Activated CD4-positive, alpha-beta T cell treated with anti-CD3 and anti-CD28 coated beads, Interleukin-2, amount 10 ng/mL, durations not matched to agents 24 days and 14 days (primary cell): ENCODE results near the gene PSPC1. TPM values are rescaled to one million over a fixed set of nuclear protein-coding genes. Genes with fewer than 3 reads are reported as not detected.

ENCODE experiments used
- DNase-seq: peaks from one replicate; pipeline ENCODE4 v3.0.0; 2022
- H3K27ac Mint-ChIP-seq: one replicate; pipeline ENCODE4 v1.8.0; 2022; ENCODE audit warnings: mild to moderate bottlenecking, mixed read lengths
- H3K27me3 Mint-ChIP-seq: one replicate; pipeline ENCODE4 v1.8.0; 2022; ENCODE audit warnings: mixed read lengths
- H3K36me3 Mint-ChIP-seq: one replicate; pipeline ENCODE4 v1.8.0; 2022; ENCODE audit warnings: low read depth, mild to moderate bottlenecking, mixed read lengths
- H3K4me1 Mint-ChIP-seq: one replicate; pipeline ENCODE4 v1.8.0; 2021; ENCODE audit warnings: mixed read lengths
- H3K4me3 Mint-ChIP-seq: one replicate; pipeline ENCODE4 v1.8.0; 2022; ENCODE audit warnings: mild to moderate bottlenecking, moderate library complexity, mixed read lengths
- H3K9me3 Mint-ChIP-seq: one replicate; pipeline ENCODE4 v1.8.0; 2021; ENCODE audit warnings: mixed read lengths
- intact Hi-C: fragments of 100-400 bp; cut with micrococcal nuclease; formaldehyde crosslinking; loops from one replicate; pipeline ENCODE4 v1.15.1; 2023
- total RNA-seq: library from RNA; stranded (reverse); gene quantifications from 2 replicates; pipeline ENCODE4 v1.2.3, GENCODE V29; 2022

The PSPC1 gene
- total RNA-seq, 1 donor from 2014 or later, result 71.8 TPM

DNA sequence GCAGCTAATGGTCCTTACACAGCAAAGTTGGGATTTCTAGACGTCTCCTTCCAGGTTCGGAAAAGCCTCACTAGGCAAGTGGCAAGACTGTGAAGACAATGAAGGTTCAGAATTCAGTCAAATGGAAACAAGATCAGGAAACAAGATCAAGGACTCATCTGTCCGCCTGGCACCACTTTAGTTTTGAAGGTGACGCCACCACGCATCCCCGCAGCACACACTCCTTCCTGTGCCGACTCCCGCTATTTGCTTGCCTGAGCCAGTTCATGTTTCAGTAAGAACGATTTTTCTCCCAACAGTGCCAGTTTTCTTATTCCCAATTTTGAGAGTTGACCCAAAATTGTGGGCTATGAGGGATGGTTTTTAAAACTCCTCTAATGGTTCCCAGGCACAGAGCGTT lies 107.8 kb downstream of the PSPC1 start:
- H3K4me3 Mint-ChIP-seq, result no peak overlapping the region
- H3K9me3 Mint-ChIP-seq, result no peaks in the 10 kb centered on the region
- peak overlapping the region; percentile 32 for H3K27ac Mint-ChIP-seq
- DNase-seq, result no peak
- H3K27me3 Mint-ChIP-seq, result no peaks in the 10 kb centered on the region
- H3K36me3 Mint-ChIP-seq, result peaks cover 47% of the 10 kb centered on the region
- intact Hi-C loops, result no loop called here
- peaks cover 5% of the 10 kb centered on the region for H3K4me1 Mint-ChIP-seq

DNA sequence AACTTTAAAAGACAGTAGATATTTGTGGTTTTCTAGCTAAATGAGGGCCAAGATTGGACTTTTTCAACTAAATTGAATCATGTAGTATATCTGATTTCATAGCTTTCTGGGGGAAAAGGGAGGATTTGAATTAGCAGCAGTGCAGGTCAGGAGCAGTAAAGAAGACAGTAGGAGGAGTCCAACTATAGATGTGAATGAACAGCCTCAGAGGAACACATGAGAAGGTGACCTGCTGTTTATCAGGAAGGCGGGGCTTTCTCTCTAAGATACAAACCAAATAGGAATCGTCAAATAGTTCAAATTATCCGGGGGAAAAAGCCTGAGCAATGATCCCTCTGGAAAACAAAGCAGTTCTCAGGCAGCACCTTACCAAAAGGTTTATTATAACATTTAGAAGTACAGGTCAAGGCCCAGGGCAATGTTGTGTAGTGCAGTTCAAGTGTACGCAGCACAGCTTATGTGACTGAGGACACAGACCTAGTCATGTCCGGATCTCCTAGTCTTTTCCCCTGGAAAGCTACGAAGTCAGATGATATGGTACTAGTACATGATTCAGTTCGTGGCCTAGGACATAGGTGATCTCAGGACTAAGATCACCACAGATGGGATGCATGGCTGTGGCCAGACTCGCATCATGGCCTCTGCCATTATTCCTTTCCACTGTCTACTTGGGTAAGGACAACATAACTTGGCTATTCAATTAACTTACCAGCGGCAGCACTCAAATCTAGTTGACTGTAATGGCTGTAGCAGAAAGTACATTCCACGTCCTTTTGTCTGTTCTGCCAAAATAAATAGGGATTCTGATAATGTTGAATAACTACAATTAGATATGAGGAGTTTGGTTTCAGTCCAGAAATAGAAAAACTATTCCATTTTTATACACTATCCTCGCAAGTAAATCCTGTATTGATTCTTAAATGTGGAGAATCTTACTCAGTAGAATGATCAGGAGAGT lies 109.0 kb downstream of the PSPC1 start:
- Mint-ChIP-seq H3K9me3 (no peaks in the 10 kb centered on the region), H3K27me3 (no peaks in the 10 kb centered on the region), H3K4me3 (no peak overlapping the region), H3K36me3 (peaks cover 57% of the 10 kb centered on the region), H3K4me1 (peaks cover 5% of the 10 kb centered on the region), H3K27ac (no peak overlapping the region)
- intact Hi-C loops, result no loop called here
- DNase-seq, result no peak

DNA sequence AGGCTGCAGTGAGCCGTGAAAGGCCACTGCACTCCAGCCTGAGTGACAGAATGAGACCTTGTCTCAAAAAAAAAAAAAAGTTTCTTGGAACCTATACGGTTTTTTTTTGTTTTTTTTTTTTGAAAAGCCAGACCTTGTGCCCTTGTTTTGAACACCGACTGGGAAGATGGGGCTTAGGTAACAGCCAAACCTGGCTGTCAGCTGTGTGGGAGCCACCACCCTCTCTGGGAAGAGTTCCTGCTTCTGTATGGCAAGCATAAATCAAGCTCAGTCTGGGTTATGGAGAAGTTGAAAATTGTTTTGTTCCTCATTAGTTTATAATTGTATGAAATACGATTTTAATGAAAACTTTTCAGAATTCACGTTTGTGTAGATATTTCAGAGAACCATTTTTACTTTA lies 109.8 kb downstream of the PSPC1 start:
- no peak for DNase-seq
- H3K27ac Mint-ChIP-seq, result no peak overlapping the region
- H3K4me3 Mint-ChIP-seq, result no peak overlapping the region
- H3K36me3 Mint-ChIP-seq, result peaks cover 64% of the 10 kb centered on the region
- H3K9me3 Mint-ChIP-seq, result no peaks in the 10 kb centered on the region
- no peaks in the 10 kb centered on the region for H3K27me3 Mint-ChIP-seq
- intact Hi-C loops, result no loop called here
- peaks cover 5% of the 10 kb centered on the region for H3K4me1 Mint-ChIP-seq

DNA sequence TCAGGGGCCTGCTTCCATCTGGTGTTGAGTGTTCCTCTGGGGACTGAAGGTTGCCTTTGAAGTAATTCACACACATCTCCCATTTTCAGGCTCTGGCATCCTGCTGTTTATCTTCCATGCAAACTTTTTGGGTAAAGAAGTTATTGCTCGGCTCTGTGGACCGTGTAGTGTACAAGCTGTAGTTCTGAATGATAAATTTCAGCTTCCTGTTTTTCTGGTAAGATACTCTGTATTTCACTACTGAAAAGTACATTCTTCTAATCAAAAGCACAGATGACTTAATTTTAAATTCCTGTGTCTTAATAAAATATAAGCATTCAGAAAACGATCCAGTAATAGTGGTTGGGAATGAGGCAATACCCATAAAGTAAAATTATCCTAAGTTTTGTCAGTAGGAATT lies 112.6 kb downstream of the PSPC1 start:
- Mint-ChIP-seq H3K4me3 (no peak overlapping the region), H3K36me3 (peaks cover 68% of the 10 kb centered on the region), H3K27ac (no peak overlapping the region), H3K27me3 (no peaks in the 10 kb centered on the region), H3K9me3 (no peaks in the 10 kb centered on the region), H3K4me1 (no peaks in the 10 kb centered on the region)
- intact Hi-C loops, result no loop called here
- DNase-seq, result no peak

DNA sequence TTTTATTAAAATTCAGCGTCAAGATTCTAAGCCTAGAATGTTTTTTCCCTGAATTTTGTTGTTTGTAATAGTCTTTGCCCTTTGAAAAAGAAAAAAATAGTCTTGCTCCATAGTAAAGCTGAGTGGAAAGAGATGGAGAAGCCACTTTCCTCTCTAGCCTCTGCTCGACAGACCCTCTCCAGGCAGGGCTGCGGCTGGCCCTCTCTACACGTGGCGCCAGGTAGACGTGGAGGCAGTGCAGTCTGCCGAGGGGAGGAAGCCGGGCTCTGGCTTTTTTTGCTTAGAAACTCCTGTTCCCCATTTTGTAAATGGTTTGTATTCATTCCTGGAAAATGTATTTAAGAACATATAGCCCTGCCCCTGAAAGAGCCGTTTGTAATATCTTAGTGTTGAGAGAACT lies 114.0 kb downstream of the PSPC1 start:
- H3K9me3 Mint-ChIP-seq, result no peaks in the 10 kb centered on the region
- peaks cover 71% of the 10 kb centered on the region for H3K36me3 Mint-ChIP-seq
- H3K27me3 Mint-ChIP-seq, result no peaks in the 10 kb centered on the region
- DNase-seq, result no peak
- no peak overlapping the region for H3K27ac Mint-ChIP-seq
- intact Hi-C loops, result no loop called here
- H3K4me3 Mint-ChIP-seq, result no peak overlapping the region
- H3K4me1 Mint-ChIP-seq, result peaks cover 6% of the 10 kb centered on the region

DNA sequence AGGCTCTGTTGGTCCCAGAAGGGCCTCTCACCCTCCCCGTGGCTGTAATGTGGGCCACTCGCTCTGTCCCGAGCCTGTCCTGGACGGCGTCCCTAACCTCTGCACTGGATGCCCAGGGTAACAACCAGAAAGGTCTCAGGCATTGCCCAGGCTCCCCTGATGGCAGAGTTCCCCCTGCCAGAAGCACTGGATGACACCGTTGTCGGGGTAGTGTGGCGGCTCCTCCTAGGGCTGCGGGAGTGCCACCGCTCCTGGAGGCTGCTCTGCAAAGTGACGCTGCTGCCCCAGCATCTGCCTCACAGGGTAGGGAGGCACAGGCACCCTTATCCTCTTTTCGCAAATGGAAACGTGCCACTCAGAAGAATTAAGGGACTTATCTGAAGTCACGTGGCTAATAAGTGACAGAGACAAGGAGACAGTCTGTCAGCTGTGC lies 117.3 kb downstream of the PSPC1 start:
- Mint-ChIP-seq H3K4me3 (no peak overlapping the region), H3K27me3 (no peaks in the 10 kb centered on the region), H3K9me3 (no peaks in the 10 kb centered on the region), H3K4me1 (peaks cover 6% of the 10 kb centered on the region), H3K36me3 (peaks cover 74% of the 10 kb centered on the region), H3K27ac (no peak overlapping the region)
- no peak for DNase-seq
- intact Hi-C loops, result no loop called here

DNA sequence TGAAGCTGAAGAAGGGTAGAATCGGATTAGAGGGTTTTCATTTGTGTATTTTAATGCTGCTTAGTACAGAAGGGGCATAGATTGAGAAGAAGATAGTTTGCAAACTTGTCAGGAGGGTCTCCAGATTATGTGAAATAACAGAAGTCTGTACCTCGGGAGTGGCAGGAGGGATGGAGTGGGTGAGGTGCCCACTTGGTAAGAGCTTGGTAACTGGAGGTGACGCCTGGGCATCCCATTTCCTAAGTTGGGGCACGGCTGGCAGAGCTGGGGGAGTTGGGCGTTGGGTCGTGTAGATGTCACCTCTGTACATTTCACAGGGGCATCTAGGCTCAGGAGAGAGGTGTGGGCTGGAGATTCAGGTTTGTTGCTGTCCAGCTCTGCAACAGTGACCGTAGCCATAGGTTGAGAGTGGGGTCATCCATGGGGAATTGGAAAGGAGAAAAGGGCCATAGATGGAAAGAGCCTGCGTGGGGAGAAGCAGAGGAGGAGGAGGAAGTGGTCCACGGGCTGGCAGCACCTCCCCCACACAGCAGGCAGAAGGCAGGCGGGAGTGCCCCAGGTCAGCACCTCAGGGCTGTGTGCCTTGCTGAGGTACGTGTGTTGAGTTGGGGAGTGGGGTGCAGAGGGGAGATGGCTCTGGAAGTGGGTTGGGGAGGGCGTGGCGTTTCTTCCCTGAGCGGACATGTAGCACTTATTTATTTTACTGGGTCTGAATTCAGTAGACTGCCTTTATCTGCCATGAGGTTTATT lies 118.1 kb downstream of the PSPC1 start:
- Mint-ChIP-seq H3K4me3 (no peak overlapping the region), H3K27ac (peak overlapping the region; percentile 55), H3K9me3 (no peaks in the 10 kb centered on the region), H3K36me3 (peaks cover 71% of the 10 kb centered on the region), H3K4me1 (peaks cover 6% of the 10 kb centered on the region), H3K27me3 (no peaks in the 10 kb centered on the region)
- DNase-seq, result no peak
- intact Hi-C loops, result no loop called here

DNA sequence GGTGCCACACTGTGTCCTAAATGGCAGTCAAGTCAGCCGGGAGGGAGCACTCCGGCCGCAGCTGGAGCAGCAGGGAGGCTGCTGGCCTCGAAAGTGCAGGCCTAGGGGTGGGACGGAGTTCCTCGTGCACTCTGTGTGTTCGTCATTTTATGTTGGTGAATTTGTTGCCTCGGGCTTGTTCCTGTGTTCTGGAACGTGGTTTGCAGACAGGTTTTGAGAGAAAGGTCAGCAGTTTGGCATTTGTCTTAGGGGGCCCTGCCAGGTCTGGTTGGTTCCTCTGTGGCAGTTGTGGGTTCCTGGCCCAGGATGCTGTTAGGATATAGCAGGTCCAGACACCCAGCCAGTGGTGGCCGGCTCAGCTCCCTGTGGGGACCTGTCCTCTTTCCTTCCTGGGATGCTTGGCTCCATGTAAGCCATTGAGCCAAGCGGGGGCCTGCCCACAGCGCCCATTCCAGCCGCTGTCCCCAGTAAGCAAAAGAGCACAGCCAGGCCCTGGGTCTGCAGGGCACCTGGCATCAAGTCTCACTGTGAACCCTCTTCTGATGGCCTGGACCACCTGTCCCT lies 119.2 kb downstream of the PSPC1 start:
- Mint-ChIP-seq H3K4me1 (peaks cover 6% of the 10 kb centered on the region), H3K27me3 (no peaks in the 10 kb centered on the region), H3K27ac (no peak overlapping the region), H3K9me3 (peaks cover 3% of the 10 kb centered on the region), H3K4me3 (no peak overlapping the region), H3K36me3 (peaks cover 70% of the 10 kb centered on the region)
- intact Hi-C loops, result no loop called here
- DNase-seq, result no peak

DNA sequence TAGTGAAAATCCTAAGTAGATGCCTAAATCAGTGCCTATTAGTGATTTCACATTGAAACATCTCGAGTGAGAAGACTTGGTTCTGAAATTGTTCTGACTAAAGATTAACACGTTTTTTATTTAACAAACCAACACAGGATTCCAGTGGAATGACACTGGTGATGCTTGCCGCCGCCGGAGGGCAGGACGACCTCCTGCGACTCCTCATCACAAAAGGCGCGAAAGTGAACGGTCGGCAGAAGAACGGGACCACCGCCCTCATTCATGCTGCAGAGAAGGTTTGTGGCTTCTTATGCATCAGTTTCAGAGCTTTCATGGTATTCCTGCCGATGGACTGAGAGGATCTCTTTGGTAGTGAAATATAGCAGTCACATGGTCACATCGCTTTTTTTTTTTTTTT lies 121.2 kb downstream of the PSPC1 start:
- H3K9me3 Mint-ChIP-seq, result peaks cover 3% of the 10 kb centered on the region
- H3K4me1 Mint-ChIP-seq, result peaks cover 8% of the 10 kb centered on the region
- intact Hi-C loops, result no loop called here
- no peaks in the 10 kb centered on the region for H3K27me3 Mint-ChIP-seq
- no peak overlapping the region for H3K27ac Mint-ChIP-seq
- no peak overlapping the region for H3K4me3 Mint-ChIP-seq
- H3K36me3 Mint-ChIP-seq, result peaks cover 63% of the 10 kb centered on the region
- no peak for DNase-seq

DNA sequence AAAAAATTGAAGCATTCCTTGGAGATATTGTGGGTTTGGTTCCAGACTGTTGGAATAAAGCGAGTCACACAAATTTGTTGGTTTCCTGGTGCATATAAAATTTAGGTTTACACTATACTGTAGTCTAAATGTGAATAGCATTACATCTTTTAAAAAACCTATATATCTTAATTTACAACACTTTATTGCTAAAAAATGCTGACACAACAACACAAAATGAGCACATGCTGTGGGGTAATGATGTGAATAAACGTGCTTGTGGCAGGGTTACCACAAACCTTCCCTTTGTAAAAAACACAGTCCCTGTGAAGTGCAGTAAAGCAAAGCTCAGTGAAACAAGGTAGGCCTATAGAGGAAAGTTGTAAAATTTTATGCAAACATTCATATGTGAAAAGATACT lies 121.6 kb downstream of the PSPC1 start:
- H3K4me3 Mint-ChIP-seq, result no peak overlapping the region
- peaks cover 8% of the 10 kb centered on the region for H3K4me1 Mint-ChIP-seq
- intact Hi-C loops, result no loop called here
- H3K27ac Mint-ChIP-seq, result no peak overlapping the region
- no peak for DNase-seq
- peaks cover 60% of the 10 kb centered on the region for H3K36me3 Mint-ChIP-seq
- H3K27me3 Mint-ChIP-seq, result no peaks in the 10 kb centered on the region
- peaks cover 3% of the 10 kb centered on the region for H3K9me3 Mint-ChIP-seq

DNA sequence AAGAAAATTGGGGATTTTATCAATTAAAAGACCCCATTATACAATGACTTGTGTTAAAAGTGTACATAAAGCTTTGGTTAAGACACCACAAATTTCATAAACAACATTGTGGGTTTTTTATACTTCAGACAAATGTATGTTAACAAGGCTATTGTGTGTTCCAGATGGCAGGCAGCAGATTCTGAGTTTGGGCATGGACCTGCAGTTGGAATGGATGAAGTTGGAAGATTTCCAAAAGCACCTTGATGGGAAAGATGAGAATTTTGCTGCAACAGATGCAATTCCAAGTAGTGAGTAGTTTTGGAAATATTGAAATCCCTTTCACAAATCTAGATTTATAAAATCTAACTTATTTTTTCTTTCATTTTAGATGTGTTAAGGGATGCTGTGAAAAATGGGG lies 123.9 kb downstream of the PSPC1 start:
- H3K4me1 Mint-ChIP-seq, result peaks cover 2% of the 10 kb centered on the region
- H3K27ac Mint-ChIP-seq, result no peak overlapping the region

DNA sequence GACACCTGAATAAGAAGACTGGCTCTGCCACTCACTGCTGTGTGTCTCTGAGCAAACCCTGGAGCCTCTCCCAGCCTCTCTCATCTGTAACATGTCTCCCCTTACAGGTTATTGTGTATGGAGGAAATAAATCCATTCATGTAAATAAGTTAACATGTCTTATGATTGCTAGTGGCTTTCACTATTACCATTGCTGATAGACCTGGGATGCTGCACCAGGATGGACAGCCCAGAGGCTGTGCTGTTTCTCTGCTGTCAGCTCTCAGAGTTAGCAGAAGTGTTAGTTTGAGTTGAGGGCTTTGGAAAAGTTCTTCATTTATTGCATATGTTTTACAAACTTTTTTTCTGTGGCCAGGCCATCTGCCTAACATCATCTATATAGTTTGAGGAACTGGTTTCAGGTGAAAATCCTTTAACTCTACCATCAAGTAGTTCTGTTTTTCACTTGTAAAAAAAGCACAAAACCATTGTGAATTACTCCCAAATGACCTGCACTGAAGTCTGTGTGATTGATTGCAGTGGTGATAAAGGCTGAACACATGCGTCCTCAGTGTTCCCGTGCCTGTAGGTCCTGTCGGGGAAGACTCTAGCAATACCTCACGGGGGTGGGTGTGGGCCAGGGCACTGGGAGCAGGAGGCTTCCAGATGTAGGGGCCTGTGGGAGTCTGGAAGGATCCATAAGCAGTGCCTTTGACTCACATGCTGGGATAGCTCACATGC lies 124.7 kb downstream of the PSPC1 start:
- Mint-ChIP-seq H3K4me1 (peaks cover 2% of the 10 kb centered on the region), H3K27me3 (no peaks in the 10 kb centered on the region), H3K9me3 (peaks cover 3% of the 10 kb centered on the region), H3K36me3 (peaks cover 54% of the 10 kb centered on the region), H3K27ac (no peak overlapping the region), H3K4me3 (no peak overlapping the region)
- DNase-seq, result no peak
- intact Hi-C loops, result no loop called here

More for the DNA sequence above, 123.9 kb downstream of the PSPC1 start:
- H3K36me3 Mint-ChIP-seq, result peaks cover 53% of the 10 kb centered on the region
- no peaks in the 10 kb centered on the region for H3K27me3 Mint-ChIP-seq
- intact Hi-C loops, result no loop called here
- peaks cover 3% of the 10 kb centered on the region for H3K9me3 Mint-ChIP-seq
- H3K4me3 Mint-ChIP-seq, result no peak overlapping the region
- DNase-seq, result no peak
